Suprapubic skin (tissue), 4 donors: Measurements from ENCODE around the gene TRIM63.

Experiments used
- CTCF ChIP-seq, 2 donors: fragments of 200-600 bp in 1 of 2; fragments of 450-650 bp in 1 of 2; sonication (generic) in 1 of 2; IDR thresholded peaks; one replicate each; pipeline ENCODE4 v1.5.1; 2016 to 2019; ENCODE audit warnings: antibody characterized with exemption in 2 of 2, mild to moderate bottlenecking in 1 of 2, moderate library complexity in 1 of 2
- EP300 ChIP-seq: sonication (generic); formaldehyde crosslinking; IDR thresholded peaks from one replicate; pipeline ENCODE4 v1.6.1; 2017; ENCODE audit warnings: antibody characterized with exemption
- POLR2A ChIP-seq, 2 donors: fragments of 450-650 bp; IDR thresholded peaks; one replicate each; pipeline ENCODE4 v1.6.1; 2017; ENCODE audit warnings: antibody characterized with exemption in 2 of 2, mild to moderate bottlenecking in 2 of 2, moderate library complexity in 2 of 2
- POLR2AphosphoS5 ChIP-seq, 3 donors: sonication (generic); formaldehyde crosslinking; IDR thresholded peaks; one replicate each; pipeline ENCODE4 v1.6.1; 2017; ENCODE audit warnings: antibody characterized with exemption in 3 of 3

DNA sequence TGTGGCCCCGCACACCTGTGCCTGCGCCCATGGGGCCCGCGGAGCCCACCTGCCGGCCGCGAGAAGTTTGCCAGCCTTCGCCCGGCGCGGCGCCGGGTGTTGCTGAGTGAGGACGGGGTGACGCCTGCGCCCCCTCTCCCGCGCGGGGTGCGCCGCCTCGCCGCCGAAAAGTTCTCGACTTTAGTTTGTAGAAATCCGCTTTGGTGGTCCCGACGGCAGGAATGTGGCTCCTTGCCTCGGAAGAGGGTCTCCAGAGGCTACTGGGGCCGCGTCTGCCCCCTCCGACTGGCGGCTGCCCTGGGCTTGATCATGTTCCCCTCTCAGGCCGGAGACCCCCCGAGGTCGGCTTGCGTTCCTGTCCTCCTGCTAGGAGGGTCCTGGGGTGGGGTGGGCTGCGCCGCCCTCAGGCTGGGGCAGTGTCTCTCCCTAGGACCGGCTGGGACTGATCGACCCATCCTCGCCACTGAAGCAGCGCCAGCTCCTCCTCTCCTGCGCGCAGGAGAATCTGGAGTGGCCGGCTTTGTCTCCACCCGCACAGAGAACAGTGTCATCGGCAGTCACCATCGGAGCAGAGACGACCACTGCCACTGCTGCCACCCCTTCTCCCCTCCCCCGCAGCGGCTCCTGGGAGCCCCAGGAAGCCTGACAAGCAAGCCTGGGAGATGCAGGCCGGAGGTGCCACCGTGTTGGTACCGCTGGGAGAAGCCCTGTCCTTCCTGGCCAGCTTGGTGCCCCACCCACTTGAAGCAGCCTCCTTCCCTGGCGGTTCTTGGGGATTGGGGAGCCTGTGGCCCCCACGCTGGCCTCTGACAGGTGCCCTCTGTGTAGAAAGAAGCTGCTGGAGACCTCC is 21.0 kb downstream of the TRIM63 start:
- TF ChIP-seq CTCF (IDR thresholded peaks at IDR 0.05) (no peak), POLR2A (IDR thresholded peaks at IDR 0.05) (no peak), POLR2AphosphoS5 (IDR thresholded peaks at IDR 0.05) (no peak), EP300 (no peak)
